HG03135 (cell line): ENCODE measurements around the gene LMO1.

ENCODE experiments used
- ATAC-seq: cut with Tn5 transposase; IDR thresholded peaks from one replicate; pipeline ENCODE4 v1.9.1; 2021; ENCODE audit warnings: mild to moderate bottlenecking, moderate library complexity; ENCODE audit not compliant: unreplicated experiment

Gene LMO1

GRCh38 chr11:8250434-8250833 is 13.2 kb downstream of the LMO1 start:
- no peak for ATAC-seq

GRCh38 chr11:8249482-8249881 is 14.2 kb downstream of the LMO1 start:
- ATAC-seq = no peak

GRCh38 chr11:8248786-8249185 is 14.9 kb downstream of the LMO1 start:
- no peak for ATAC-seq

- ATAC-seq = no peak
These were observed 16.4 kb downstream of the LMO1 start for GRCh38 chr11:8247312-8247711.

DNA sequence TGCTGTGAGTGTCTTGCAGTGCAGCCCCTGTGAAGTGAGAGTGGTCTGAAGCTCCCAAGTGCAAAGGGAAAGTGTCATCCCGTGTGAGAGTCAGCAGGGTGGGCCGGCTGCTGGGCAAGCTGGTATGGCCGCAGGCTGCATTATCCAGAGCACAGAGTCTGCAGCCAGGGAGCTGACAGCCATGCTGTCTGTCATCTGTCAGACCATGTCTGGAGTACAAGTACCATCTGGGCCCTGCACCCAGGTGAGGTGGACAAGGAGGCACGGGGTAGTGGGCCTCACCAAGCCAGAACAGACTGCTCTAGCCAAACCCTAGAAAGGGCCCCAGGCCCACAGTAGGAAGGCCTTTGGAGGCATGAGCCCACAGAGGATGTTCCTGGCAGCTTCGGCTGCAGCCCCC is 20.2 kb downstream of the LMO1 start:
- no peak for ATAC-seq

DNA sequence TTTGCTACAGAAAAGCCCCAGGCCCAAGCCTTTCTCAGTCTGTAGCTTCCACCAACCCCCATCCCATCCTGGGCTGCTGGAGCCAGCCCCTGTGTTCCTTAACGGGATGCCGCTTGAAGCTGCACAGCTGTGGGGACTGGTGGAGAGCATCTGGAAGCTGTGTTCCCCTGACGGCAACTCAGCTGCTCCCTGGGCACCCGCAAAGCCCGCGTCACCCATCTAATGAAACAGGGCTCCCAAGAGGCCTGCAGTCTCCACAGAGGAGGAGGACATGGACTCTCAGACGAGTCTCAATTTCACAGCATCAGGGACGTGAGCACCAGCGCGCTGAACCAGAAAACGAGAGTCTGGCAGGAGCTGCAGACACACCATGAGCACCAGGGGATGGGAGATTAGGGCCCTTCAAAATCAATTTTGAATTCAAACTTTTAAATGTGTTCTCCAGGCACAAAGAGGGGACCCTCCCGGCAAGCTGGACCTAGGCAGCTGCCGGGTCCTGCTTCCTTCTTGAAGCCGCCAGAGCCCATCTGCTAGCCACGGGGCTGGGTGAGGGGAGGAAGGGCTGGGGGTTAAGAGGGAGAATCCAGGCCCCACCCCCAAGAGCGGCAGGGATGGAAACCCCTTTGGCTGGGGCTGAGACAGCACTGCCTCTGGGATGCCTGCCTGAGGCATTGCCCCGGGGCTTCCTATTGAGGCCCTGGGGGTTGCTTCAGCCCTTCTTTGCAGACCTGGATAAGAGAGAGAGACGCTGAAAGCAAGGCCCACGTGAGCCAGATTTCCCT is 21.0 kb downstream of the LMO1 start:
- ATAC-seq = no peak

DNA sequence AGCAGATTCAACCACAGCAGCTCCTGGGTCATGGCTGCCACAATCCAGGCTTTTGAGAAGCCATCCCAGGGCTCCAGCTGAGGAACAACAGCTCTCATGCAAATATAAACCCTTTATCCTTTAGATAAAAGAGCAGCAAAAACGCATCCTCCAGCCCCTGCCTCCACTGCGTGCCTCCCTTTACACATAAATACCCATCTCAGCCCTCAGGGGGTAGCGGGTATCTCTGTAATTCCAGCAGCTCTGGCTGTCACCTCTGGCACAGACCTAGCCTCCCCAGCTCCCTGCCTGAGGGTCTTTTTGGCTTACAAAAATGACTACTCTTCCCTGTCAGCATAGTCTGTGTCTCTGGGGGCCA is 21.6 kb downstream of the LMO1 start:
- no peak for ATAC-seq

GRCh38 chr11:8241373-8242117 is 22.1 kb downstream of the LMO1 start:
- no peak for ATAC-seq

DNA sequence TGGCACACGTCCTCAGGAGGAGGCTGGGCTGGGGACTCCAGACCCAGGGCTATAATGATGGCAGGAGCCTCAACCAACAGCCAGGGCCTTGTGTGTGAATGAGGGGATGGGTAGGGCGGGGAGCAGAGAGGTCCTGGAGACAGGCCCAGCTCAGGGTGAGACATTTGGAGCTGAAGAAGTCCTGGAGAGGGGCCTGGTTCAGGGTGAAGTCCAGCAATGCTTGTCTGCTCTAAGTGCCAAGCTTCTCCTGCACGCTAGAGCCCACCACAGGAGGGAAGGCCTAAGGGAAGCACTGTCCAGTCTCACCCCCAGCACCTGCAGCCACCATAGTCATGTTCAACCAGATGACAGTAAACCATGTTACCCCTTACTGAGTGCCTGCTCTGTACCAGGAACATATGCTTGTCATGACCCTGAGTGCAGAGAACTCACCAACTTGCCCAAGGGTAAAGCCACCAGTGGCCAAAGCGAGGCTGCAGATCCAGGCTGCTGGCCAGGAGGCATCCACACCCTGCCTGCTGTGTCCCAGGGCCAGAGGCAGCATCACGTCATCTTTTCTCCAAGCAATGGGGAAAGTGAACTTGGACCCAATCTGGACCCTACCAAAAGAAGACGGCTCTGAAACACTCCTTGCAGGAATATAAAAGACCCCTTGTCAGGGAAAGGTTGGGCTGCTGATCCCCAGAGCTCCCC is 24.0 kb downstream of the LMO1 start:
- ATAC-seq = no peak

DNA sequence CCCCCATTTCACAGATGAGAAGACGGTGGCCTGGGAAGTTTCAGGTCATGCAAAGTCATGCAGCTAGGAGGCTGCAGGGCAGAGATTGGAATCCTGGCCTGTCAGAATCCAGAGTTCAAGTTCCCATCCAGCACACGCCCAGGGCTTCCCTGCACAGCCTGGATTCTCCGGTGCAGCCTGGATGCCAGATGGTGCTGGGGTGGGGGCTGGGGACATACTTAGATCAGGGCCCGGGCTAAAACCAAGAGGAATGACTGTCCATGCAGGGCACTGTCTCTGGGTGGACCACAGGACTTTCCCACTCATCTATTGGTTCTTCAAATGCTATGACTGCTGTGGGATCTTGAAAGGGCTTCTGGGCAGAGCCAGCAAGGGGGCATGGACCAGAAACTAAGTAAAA is 24.6 kb downstream of the LMO1 start:
- ATAC-seq = no peak

DNA sequence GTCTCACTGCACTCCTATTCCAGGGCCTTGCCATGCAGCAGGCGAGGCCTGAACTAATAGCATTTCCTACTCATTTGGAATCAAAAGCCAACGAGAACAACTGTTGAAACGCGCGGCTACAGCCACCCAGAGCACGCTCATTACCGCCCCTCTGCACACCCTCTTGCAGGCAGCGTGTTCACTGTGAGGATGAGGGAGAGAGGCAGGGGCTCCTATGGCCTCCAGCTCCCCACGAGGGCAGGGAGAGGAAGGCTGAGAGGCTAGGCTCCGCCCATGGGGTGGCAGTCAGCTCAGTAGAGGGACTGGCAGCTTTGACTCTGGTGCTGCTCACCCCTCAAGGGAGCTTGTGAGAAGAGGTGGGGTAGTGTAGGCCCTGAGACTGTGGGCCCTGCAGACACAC is 26.2 kb downstream of the LMO1 start:
- ATAC-seq = no peak

DNA sequence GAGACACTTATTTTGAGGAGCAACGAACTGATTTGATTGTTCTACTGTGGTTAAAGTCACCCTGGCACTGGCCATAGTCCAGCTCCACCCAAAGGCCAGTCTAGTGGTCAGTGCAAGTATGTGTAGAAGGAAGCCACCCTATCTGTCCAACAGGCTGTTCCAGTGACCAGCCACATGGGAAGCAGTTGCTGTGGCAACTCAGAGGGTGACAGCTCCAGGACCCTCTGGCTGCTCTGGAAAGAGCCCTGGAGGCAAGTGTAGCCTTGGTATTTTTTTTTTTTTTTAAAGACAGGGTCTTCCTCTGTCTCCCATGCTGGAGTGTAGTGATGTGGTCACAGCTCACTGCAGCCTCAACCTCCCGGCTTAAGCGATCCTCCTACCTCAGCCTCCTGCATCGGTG is 27.8 kb downstream of the LMO1 start:
- ATAC-seq = no peak

DNA sequence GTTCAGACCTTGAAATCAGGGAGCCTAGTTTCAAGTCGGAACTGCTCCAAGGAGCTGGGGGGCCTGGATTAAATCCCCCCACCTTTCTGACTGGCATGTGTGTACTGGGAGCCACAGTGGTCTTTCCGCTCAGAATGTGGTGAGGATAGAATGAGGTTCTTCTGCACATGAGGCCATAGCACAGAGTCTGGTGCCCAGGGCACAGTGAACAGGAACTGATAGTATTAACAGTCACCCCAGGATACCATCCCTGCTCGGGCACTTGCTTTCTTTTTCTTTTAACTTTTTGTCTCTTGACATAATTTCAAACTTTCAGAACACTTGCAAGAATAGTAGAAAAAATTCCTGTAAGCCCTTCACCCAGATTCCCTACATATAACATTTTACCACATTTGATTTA is 28.8 kb downstream of the LMO1 start:
- no peak for ATAC-seq

DNA sequence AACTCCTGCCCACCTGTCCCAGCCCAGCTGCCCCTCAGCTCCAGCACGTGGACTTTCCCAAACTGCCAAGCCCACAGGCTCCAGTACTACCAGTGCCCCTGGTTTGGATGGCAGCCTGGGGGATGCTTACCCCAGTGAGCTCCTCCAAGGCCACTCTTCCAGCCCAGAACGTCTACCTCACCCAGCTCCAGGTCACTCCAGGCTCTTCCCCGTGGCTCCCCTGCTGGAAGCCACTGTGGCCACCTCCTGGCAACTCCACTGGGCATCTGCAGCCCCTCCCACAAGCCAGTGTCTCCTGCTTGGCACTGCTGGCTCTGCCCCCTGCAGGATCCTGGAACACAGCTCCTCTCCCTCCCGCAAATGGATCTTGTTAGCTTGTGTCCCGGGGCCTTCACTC is 29.3 kb downstream of the LMO1 start:
- ATAC-seq = no peak

DNA sequence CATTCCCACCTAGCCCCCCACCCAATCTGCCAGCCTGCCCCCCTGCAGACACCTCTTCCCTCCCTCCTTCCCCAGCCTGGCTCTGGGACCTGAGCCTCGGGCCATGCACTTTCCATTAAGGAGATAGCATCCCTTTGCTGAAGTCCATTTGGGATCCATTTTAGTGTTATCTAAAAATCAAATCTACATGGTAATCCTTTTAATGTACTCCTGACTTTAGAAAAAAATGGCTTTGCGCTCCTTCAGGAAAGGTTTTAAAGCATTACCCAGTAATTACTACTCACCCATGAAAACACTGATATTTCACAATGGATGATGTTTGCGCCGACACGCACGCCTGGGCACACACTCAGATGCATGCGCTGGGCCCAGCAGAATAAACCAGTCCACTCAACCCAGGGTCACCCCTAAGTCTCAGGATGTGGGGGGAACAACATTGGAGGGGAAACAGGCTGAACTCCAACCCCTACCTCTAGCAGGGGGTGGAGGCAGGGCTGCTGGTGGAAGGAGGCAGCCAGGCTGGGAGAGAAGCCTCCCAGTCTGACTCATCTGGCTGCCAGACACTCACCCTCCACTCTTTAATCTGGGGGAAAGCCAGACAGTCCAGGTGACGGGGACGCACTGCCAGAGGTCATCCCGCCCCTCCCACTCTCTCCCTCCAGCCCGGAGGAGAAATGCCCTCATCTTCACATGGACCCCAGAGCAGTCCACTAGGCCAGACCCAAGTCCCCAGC is 29.8 kb downstream of the LMO1 start:
- ATAC-seq = no peak

GRCh38 chr11:8232849-8233606 is 30.6 kb downstream of the LMO1 start:
- no peak for ATAC-seq

DNA sequence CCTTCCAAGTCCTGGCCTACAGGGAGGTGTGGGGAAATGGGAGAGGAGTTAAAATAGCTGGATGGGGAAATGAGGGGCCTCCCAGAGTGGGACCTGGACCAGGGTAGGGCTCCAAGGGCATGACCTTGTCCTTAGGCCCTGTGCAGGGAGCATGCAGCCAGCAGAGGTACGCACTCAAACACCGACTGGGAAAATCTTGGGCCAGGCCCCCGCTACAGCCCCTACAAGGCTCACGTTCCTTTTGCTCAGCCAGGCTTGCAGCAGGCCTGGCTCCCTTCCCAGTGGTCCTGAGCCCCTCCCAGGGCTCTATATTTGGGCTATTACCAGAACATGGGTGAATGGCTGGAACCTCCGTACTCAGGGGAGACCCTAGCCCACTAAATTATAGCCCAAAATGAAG is 31.3 kb downstream of the LMO1 start:
- ATAC-seq = no peak

- no peak for ATAC-seq
These were observed 31.7 kb downstream of the LMO1 start for GRCh38 chr11:8231979-8232378.

DNA sequence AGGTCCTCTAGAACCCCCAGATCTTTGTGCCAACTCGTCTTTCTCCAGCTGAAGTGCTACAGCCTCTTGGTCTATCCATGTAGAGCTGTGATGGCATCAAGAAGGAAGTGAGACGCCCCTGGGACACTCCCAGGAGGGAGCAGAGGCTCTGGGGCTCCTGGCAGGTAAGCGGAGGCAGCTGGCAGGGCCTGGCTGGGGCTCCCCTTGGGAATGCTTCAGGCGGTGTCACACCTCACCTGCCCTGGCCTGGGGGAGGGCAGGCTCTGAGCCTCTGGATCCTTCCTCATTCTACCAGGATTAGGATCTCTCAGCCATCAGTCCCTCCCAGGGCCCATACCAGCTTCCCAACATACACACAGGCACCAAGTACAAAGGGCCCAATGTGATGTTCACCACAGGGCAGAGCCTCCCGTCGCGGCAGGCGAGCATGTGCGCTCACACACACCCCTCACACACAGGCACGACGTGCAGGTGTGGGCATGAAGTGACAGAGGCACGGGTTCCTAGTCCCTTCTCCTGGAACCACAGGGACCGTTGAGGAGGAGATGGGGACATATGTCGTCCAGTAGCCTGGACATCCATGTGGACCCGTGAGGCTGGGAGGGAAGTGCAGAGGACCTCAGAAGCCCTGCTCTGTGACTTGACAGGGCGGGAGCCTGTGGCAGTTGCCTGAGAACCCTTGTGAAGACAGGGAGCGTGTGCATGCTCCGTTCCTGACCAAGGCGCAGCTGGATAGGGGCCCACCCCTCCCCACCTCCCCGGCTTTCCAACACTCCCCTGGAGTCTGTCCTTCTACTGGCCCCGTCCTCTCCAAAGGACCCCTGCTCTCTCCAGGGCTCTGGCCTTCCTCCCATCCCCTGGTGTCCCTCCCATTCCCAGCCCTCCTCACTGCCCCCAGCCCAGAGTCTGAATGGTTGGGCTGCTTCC is 32.5 kb downstream of the LMO1 start:
- ATAC-seq = no peak
